Mesenchymal stem cell (in vitro differentiated cells and primary cell): Measurements from ENCODE around the gene TMEM114.
A peak's percentile ranks its signal among the peaks of the same experiment; 100 is the strongest.

Source experiments
- DNase-seq: peaks from one replicate; pipeline ENCODE4 v3.0.0-alpha.2; 2013
- H2AFZ ChIP-seq: one replicate; pipeline ENCODE4 v1.6.1; 2013; ENCODE audit warnings: low read depth, mild to moderate bottlenecking, control low read depth, inconsistent platforms, low read length, moderate library complexity
- H2AK5ac ChIP-seq: 2 replicates; pipeline ENCODE4 v1.6.1; 2013; ENCODE audit warnings: low read length, moderate library complexity, mild to moderate bottlenecking, inconsistent platforms; ENCODE audit not compliant: severe bottlenecking
- H2BK120ac ChIP-seq: one replicate; pipeline ENCODE4 v1.6.1; 2013; ENCODE audit warnings: low read depth, mild to moderate bottlenecking, inconsistent platforms, low read length, moderate library complexity
- H2BK12ac ChIP-seq, 2 experiments: one replicate each; pipeline ENCODE4 v1.6.1; 2013; ENCODE audit warnings: inconsistent platforms in 2 of 2, low read length in 2 of 2, mild to moderate bottlenecking in 2 of 2, moderate library complexity in 2 of 2, control low read depth in 1 of 2
- H2BK15ac ChIP-seq: one replicate; pipeline ENCODE4 v1.6.1; 2013; ENCODE audit warnings: mild to moderate bottlenecking, low read depth, inconsistent platforms; ENCODE audit not compliant: poor library complexity, severe bottlenecking
- H2BK5ac ChIP-seq: 2 replicates; pipeline ENCODE4 v1.6.1; 2013; ENCODE audit warnings: low read depth, mild to moderate bottlenecking, low read length, control low read depth, inconsistent platforms; ENCODE audit not compliant: poor library complexity, severe bottlenecking
- H3K14ac ChIP-seq, 2 experiments: one replicate each; pipeline ENCODE4 v1.6.1; 2013; ENCODE audit warnings: inconsistent platforms in 2 of 2, low read length in 2 of 2, control low read depth in 1 of 2, mild to moderate bottlenecking in 1 of 2, moderate library complexity in 1 of 2
- H3K18ac ChIP-seq, 2 experiments: one replicate each; pipeline ENCODE4 v1.6.1; 2013; ENCODE audit warnings: inconsistent platforms in 2 of 2, low read length in 2 of 2, control low read depth in 1 of 2, low read depth in 1 of 2, mild to moderate bottlenecking in 1 of 2
- H3K23ac ChIP-seq, 2 experiments: one replicate each; pipeline ENCODE4 v1.6.1; 2013; ENCODE audit warnings: inconsistent platforms in 2 of 2, low read length in 2 of 2, mild to moderate bottlenecking in 2 of 2, moderate library complexity in 2 of 2, control low read depth in 1 of 2
- H3K27ac ChIP-seq: 2 replicates; pipeline ENCODE4 v1.5.1; 2013; ENCODE audit warnings: mild to moderate bottlenecking, moderate library complexity, low read length, control low read depth, inconsistent platforms; ENCODE audit not compliant: poor library complexity, severe bottlenecking
- H3K27me3 ChIP-seq, 2 experiments: 2 replicates each; pipeline versions ENCODE4 v1.6.1 to v1.7.0; 2013; ENCODE audit warnings: low read length in 2 of 2, mild to moderate bottlenecking in 2 of 2, moderate library complexity in 2 of 2, control low read depth in 1 of 2, inconsistent platforms in 1 of 2; ENCODE audit not compliant: control insufficient read depth in 1 of 2, insufficient read depth in 1 of 2
- H3K36me3 ChIP-seq, 2 experiments: 2 replicates each; pipeline versions ENCODE4 v1.6.1 to v1.7.0; 2013; ENCODE audit warnings: low read length in 2 of 2, control low read depth in 1 of 2, inconsistent platforms in 1 of 2, low read depth in 1 of 2, mild to moderate bottlenecking in 1 of 2; ENCODE audit not compliant: insufficient read depth in 2 of 2, control insufficient read depth in 1 of 2
- H3K4ac ChIP-seq, 2 experiments: one replicate each; pipeline ENCODE4 v1.6.1; 2013; ENCODE audit warnings: inconsistent platforms in 2 of 2, low read length in 2 of 2, mild to moderate bottlenecking in 2 of 2, moderate library complexity in 2 of 2, control low read depth in 1 of 2, low read depth in 1 of 2
- H3K4me1 ChIP-seq: 2 replicates; pipeline ENCODE4 v1.6.1; 2013; ENCODE audit warnings: low read depth, low read length, control low read depth; ENCODE audit not compliant: control insufficient read depth, insufficient read depth
- H3K4me2 ChIP-seq: 2 replicates; pipeline ENCODE4 v1.6.1; 2013; ENCODE audit warnings: low read length, mild to moderate bottlenecking, inconsistent platforms; ENCODE audit not compliant: poor library complexity, severe bottlenecking
- H3K4me3 ChIP-seq, 2 experiments: 2 replicates each; pipeline versions ENCODE4 v1.5.1 to v1.7.0; 2013; ENCODE audit warnings: low read length in 2 of 2, mild to moderate bottlenecking in 2 of 2, control low read depth in 1 of 2, low read depth in 1 of 2; ENCODE audit not compliant: insufficient read depth in 1 of 2
- H3K79me1 ChIP-seq: replicated peaks from 2 replicates; pipeline ENCODE4 v1.6.1; 2013; ENCODE audit warnings: mild to moderate bottlenecking, control low read depth, low read length, inconsistent platforms; ENCODE audit not compliant: poor library complexity, severe bottlenecking
- H3K9ac ChIP-seq: 2 replicates; pipeline ENCODE4 v1.7.0; 2013; ENCODE audit warnings: mild to moderate bottlenecking, low read length, moderate library complexity
- H3K9me3 ChIP-seq: 2 replicates; pipeline ENCODE4 v1.7.0; 2013; ENCODE audit warnings: mild to moderate bottlenecking, low read length; ENCODE audit not compliant: control insufficient read depth
- H4K8ac ChIP-seq: one replicate; pipeline ENCODE4 v1.6.1; 2013; ENCODE audit warnings: inconsistent platforms, mild to moderate bottlenecking, low read length, moderate library complexity
- H4K91ac ChIP-seq: one replicate; pipeline ENCODE4 v1.6.1; 2013; ENCODE audit warnings: mild to moderate bottlenecking, low read length, inconsistent platforms
- WGBS: methylation state at CpG from one replicate; pipeline ENCODE4 v1.1.7; 2013; ENCODE audit warnings: mixed read lengths; 5-methylcytosine and 5-hydroxymethylcytosine counted together

Gene TMEM114

GRCh38 chr16:8585041-8585440 is 5.3 kb downstream of the TMEM114 start:
- Histone ChIP-seq H3K9ac (no peak overlapping the region), H3K27me3 (peaks cover 27 to 43% of the 10 kb centered on the region in 2 experiments), H4K8ac (no peak overlapping the region), H4K91ac (no peak overlapping the region), H2BK5ac (no peak overlapping the region), H3K18ac (no peak overlapping the region), H2BK15ac (no peak overlapping the region), H3K4me3 (no peak overlapping the region), H3K23ac (no peak overlapping the region), H3K27ac (no peak overlapping the region), H3K4ac (no peak overlapping the region), H3K4me1 (peaks cover 28% of the 10 kb centered on the region), H2AFZ (no peak overlapping the region), H3K4me2 (no peak overlapping the region), H2BK120ac (no peak overlapping the region), H3K36me3 (peaks cover 0 to 3% of the 10 kb centered on the region in 2 experiments), H3K9me3 (no peaks in the 10 kb centered on the region), H3K79me1 (no peaks in the 10 kb centered on the region), H3K14ac (no peak overlapping the region), H2BK12ac (no peak overlapping the region), H2AK5ac (no peak overlapping the region)
- 75% methylated on average over 2 of the region's 2 CpGs for WGBS
- DNase-seq: no peak

DNA sequence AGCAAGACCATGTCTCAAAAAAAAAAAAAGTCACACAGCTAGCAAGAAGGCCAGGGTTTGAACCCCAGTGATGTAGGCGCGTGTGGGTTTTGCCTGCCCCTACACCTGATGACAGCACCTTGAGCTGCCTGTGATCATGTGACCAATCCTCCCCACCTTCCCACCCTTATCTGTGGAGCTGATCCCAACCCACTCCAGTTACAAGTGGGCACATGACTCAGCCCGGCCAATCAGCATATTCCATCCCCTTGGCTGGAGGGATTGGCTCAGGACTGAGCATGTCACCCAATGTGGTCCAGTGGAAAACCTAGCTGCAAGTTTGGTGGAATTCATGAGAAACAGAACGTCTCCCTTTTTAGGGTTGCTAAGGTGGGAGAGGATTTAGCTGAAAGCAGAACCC is 6.6 kb downstream of the TMEM114 start:
- no peak overlapping the region for H3K9ac ChIP-seq
- H3K79me1 ChIP-seq: no peaks in the 10 kb centered on the region
- no peaks in the 10 kb centered on the region for H3K9me3 ChIP-seq
- no peak overlapping the region for H3K4ac ChIP-seq
- peaks cover 15% of the 10 kb centered on the region for H3K4me1 ChIP-seq
- no peak overlapping the region for H4K8ac ChIP-seq
- no peak overlapping the region for H3K14ac ChIP-seq
- H3K4me2 ChIP-seq: no peak overlapping the region
- 67% methylated on average over 4 of the region's 4 CpGs for WGBS
- no peak overlapping the region for H2BK120ac ChIP-seq
- H3K27ac ChIP-seq: no peak overlapping the region
- no peak overlapping the region for H2AFZ ChIP-seq
- no peak overlapping the region for H3K4me3 ChIP-seq
- H3K23ac ChIP-seq: no peak overlapping the region
- H3K36me3 ChIP-seq: no peaks in the 10 kb centered on the region
- H2BK12ac ChIP-seq: no peak overlapping the region
- H2BK15ac ChIP-seq: no peak overlapping the region
- no peak for DNase-seq
- H3K18ac ChIP-seq: no peak overlapping the region
- no peak overlapping the region for H2BK5ac ChIP-seq
- peaks cover 16 to 33% of the 10 kb centered on the region in 2 experiments for H3K27me3 ChIP-seq
- H4K91ac ChIP-seq: no peak overlapping the region
- no peak overlapping the region for H2AK5ac ChIP-seq

GRCh38 chr16:8583199-8583598 is 7.1 kb downstream of the TMEM114 start:
- H2AK5ac ChIP-seq: no peak overlapping the region
- no peaks in the 10 kb centered on the region for H3K36me3 ChIP-seq
- peak; percentile 54 for DNase-seq
- H3K4me3 ChIP-seq: no peak overlapping the region
- no peak overlapping the region for H3K14ac ChIP-seq
- H3K27ac ChIP-seq: no peak overlapping the region
- no peak overlapping the region for H2BK120ac ChIP-seq
- H2BK15ac ChIP-seq: no peak overlapping the region
- no peak overlapping the region for H3K23ac ChIP-seq
- peaks cover 11 to 28% of the 10 kb centered on the region in 2 experiments for H3K27me3 ChIP-seq
- no peak overlapping the region for H2BK5ac ChIP-seq
- no peak overlapping the region for H2BK12ac ChIP-seq
- H3K9me3 ChIP-seq: no peaks in the 10 kb centered on the region
- H3K79me1 ChIP-seq: no peaks in the 10 kb centered on the region
- WGBS: 41% methylated on average over 2 of the region's 3 CpGs
- no peak overlapping the region for H3K4me2 ChIP-seq
- H3K18ac ChIP-seq: no peak overlapping the region
- peaks cover 13% of the 10 kb centered on the region for H3K4me1 ChIP-seq
- H4K8ac ChIP-seq: no peak overlapping the region
- no peak overlapping the region for H4K91ac ChIP-seq
- no peak overlapping the region for H3K9ac ChIP-seq
- H2AFZ ChIP-seq: no peak overlapping the region
- no peak overlapping the region for H3K4ac ChIP-seq

DNA sequence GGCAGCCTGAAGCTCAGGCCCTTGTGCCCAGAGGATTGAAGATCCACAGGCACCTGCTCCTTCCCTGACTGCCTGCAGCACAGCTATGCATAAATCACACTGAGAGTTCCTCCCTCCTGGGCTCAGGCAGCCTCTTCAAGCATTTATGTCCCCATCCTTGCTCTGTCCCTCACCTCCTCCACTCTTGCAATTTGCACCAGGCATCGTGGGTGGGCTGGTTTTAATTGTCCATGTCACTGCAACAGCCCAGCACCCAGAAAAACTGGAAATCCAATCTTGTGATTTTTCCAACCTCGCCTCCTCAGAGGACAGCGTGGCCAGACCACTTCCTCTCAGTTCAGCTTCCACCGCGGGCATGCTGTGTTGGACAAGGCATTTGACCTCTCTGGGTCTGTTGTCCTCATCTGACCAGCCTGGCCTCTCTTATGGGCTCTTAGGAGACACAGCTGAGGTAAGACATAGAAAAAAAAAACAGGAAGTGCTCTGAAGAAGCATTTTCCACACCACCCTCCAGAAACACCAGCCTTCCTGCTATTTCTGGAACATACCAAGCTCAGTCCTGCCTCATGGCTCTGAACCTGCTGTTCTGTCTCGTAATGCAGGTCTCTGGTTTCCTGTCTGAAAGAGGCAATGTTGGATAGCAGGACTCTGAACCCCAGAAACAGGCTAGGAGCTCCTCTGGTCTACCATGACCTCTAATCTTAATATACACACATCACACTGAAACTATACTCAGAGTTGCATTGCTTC is 8.3 kb downstream of the TMEM114 start:
- Histone ChIP-seq H3K4me3 (no peak overlapping the region), H3K23ac (no peak overlapping the region), H3K4me2 (no peak overlapping the region), H3K9me3 (no peaks in the 10 kb centered on the region), H4K8ac (no peak overlapping the region), H3K36me3 (no peaks in the 10 kb centered on the region), H3K4me1 (peaks cover 13% of the 10 kb centered on the region), H2BK5ac (no peak overlapping the region), H2AFZ (no peak overlapping the region), H3K79me1 (no peaks in the 10 kb centered on the region), H2AK5ac (no peak overlapping the region), H2BK12ac (no peak overlapping the region), H3K27ac (peak overlapping the region; percentile 48), H3K14ac (no peak overlapping the region), H2BK15ac (no peak overlapping the region), H3K27me3 (peaks cover 0 to 21% of the 10 kb centered on the region in 2 experiments), H3K4ac (no peak overlapping the region), H3K9ac (no peak overlapping the region), H2BK120ac (no peak overlapping the region), H4K91ac (no peak overlapping the region), H3K18ac (no peak overlapping the region)
- 11% methylated on average over 6 of the region's 6 CpGs for WGBS
- DNase-seq: peak; percentile 74
